COR-L47 (cell line): ENCODE measurements around the gene NADSYN1.

ENCODE experiments used
- DNase-seq: peaks from one replicate; lab custom pipeline; 2025; lab: John Stamatoyannopoulos, UW

The NADSYN1 gene

GRCh38 chr11:71451596-71452198, 1.3 kb upstream of the NADSYN1 start:
- DNase-seq = no peak

GRCh38 chr11:71452199-71453036, 585 bp upstream of the NADSYN1 start:
- peak; percentile 27 for DNase-seq

- no peak for DNase-seq
Measured at GRCh38 chr11:71453918-71454304, 908 bp downstream of the NADSYN1 start.

GRCh38 chr11:71454470-71455113, 1.6 kb downstream of the NADSYN1 start:
- DNase-seq = peak; percentile 6

DNA sequence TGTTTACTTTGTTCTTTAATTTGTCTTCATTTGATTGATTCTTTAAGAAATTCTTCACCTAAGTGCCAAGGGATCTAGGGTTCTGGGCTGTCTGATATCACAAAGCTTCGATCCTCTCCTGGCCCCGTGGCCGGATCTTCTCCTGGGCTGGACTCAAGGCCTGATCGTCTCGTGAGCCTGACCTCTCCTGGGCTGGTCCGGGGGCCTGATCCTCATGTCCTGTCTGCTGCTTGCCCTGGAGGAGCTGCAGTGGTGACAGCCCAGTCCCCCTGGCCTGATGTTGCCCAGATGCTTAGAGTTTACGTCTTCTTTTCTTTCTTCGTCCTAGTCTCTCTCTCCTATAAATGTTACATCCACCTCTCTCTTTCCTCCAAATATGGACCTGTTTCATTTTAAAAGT, 3.3 kb downstream of the NADSYN1 start:
- no peak for DNase-seq

DNA sequence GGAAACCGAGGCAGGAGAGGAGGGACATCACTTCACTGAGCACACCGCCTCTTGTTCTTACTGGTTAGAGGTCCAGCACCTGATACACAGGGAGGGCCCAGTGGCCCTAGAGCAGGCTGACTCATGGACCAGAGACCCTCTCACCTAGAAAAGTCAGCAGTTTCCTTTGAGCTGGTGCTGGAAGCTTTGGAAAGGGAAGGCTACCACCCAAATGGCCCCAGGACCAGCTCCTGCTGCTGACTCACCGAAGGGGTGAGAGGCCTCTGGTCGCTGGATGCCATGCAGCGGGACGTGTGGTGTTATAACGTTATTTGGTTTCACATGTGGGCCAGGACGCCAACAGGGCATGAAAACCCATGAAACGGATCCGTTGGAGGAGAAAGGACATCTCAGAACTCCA, 3.8 kb downstream of the NADSYN1 start:
- DNase-seq = no peak

- DNase-seq = no peak
Measured at GRCh38 chr11:71458146-71459070, 5.4 kb downstream of the NADSYN1 start.

- no peak for DNase-seq
Measured at GRCh38 chr11:71459076-71459766, 6.2 kb downstream of the NADSYN1 start.

DNA sequence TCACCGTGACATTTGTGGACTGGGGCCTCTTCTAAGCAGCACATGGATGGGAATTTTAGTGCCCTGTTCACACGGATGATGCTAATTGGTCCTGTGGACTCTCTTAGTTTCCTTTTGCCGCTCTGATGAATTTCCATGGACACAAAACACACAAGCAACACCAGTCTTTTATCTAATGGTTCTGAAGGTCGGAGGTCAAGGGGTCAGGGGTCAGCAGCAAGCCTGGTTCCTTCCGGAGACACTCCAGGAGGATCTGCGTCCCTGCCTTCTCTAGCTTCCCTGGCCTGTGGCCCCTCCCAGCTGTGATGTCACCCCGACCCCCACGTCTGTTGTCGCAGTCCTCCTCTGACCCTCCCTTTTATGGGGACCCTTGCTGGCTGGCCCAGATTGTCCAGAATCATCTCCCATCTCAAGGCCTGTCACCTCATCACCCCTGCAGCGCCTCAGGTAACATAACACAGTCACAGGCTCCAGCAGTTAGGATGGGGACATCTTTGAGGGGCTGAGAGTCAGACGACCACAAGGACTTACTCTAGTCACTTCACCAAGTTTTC, 6.8 kb downstream of the NADSYN1 start:
- DNase-seq = no peak

- no peak for DNase-seq
Measured at GRCh38 chr11:71461696-71462095, 8.7 kb downstream of the NADSYN1 start.

GRCh38 chr11:71462726-71463125, 9.7 kb downstream of the NADSYN1 start:
- DNase-seq = no peak

- DNase-seq = no peak
Measured at GRCh38 chr11:71463331-71464211, 10.6 kb downstream of the NADSYN1 start.

DNA sequence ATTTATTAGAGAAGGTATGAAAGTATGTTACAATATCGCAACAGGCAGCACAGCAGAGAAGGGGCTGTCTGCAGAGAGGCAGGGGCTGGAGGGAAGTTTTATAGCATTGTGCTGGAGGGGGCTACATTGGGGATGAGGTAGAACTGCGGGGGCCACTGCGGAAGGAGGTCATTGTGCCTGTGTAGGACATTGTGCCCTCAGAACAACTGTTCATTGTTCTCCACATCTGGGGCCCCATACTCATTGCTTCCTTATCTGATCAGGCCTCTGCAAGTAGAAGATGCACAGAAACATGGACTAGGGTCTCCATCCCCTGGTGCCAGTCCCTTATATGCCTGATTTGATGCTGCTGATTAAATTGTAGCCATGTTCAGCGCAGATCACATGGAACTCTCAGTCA, 12.1 kb downstream of the NADSYN1 start:
- no peak for DNase-seq

DNA sequence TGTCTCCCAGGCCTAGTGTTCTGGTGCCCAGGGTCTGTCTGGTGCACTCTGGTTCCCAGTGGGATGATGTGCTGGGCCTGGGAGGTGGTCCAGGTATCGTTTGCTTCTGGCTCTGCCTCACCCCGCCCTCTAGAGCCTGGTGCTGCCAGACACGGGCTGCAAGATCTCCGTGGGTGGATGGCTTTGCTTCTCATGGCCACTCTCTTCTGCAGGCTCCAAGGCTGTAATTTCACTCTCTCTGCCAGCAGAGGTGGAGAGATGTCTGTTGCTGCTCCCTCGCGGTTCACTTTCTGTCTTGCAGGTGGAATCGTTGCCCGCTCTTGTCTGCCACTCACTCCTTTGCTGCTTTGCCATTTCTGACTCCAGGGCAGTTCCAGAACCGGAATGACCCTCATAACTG, 13.4 kb downstream of the NADSYN1 start:
- no peak for DNase-seq

DNA sequence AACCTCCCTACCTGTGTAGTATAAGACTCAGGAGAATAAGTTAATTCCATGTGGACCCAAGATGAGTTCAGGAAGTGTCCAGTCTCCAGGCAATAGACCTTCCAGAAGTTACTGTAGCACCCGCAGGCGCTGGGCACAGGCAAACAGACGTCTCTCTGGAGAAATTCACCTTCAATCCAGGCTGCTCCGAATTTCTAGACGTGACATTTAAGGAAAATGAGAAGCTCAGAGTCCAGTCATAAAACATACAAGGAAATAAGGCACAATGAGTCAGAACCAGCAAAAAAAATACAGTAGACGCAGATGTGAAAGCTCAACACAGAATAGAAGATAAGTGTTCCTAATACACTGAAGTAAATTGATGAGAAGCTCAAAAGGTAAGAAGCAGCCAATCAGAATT, 14.2 kb downstream of the NADSYN1 start:
- DNase-seq = no peak

GRCh38 chr11:71470946-71471345, 17.9 kb downstream of the NADSYN1 start:
- DNase-seq = no peak

DNA sequence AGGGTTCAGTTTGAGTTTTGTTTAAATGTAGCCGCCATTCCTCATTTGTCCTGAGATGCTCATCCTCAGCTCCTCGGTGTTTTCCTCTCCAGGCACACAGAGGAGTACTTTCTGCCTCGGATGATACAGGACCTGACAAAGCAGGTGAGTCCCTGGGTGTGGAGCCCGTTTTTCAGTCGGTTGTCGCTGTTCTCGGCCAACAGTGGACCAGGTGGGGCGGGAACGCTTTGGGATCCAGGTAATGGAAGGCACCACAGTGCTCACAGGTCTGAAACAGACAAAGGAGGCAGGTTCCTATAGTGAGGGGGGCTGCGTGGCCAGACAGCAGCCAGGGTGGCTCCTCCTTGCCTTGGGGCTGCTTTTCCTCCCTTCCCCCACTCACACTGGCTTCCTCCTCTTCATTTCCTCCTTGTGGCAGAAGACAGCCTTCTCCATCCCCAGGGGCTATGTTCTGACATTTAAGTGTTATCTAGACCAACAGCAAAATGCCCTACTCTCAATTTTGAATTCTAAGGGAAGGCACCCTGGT, 19.4 kb downstream of the NADSYN1 start:
- DNase-seq = no peak

GRCh38 chr11:71472941-71473792, 20.2 kb downstream of the NADSYN1 start:
- DNase-seq = no peak

GRCh38 chr11:71473793-71474080, 20.7 kb downstream of the NADSYN1 start:
- DNase-seq = no peak
